Smooth muscle cell (in vitro differentiated cells): ENCODE data around the gene CCDC61. TPM values are rescaled to one million over a fixed set of nuclear protein-coding genes. Genes with fewer than 3 reads are reported as not detected.
A peak's percentile ranks its signal among the peaks of the same experiment; 100 is the strongest.

ENCODE experiments used
- DNase-seq: peaks from one replicate; lab custom pipeline; 2025; ENCODE audit not compliant: unreplicated experiment; lab: John Stamatoyannopoulos, UW
- H2AFZ ChIP-seq: fragments of 200-600 bp; sonication (generic); 2 replicates; pipeline ENCODE4 v1.6.0; 2016; ENCODE audit warnings: antibody characterized with exemption, low read depth, mild to moderate bottlenecking
- H3F3A ChIP-seq: fragments of 200-600 bp; sonication (generic); 2 replicates; pipeline ENCODE4 v1.6.0; 2017; ENCODE audit warnings: antibody characterized with exemption, low read depth
- H3K27ac ChIP-seq: fragments of 200-600 bp; sonication (generic); 2 replicates; pipeline ENCODE4 v1.5.1; 2016; ENCODE audit warnings: low read depth, mild to moderate bottlenecking
- H3K27me3 ChIP-seq: fragments of 200-600 bp; sonication (generic); 2 replicates; pipeline ENCODE4 v1.6.1; 2016; ENCODE audit warnings: low read depth, mild to moderate bottlenecking
- H3K36me3 ChIP-seq: fragments of 200-600 bp; sonication (generic); 2 replicates; pipeline ENCODE4 v1.5.1; 2016; ENCODE audit warnings: low read depth
- H3K4me1 ChIP-seq: fragments of 200-600 bp; sonication (generic); 2 replicates; pipeline ENCODE4 v1.5.1; 2016; ENCODE audit warnings: low read depth
- H3K4me2 ChIP-seq: fragments of 200-600 bp; sonication (generic); 2 replicates; pipeline ENCODE4 v1.6.0; 2016; ENCODE audit warnings: mild to moderate bottlenecking
- H3K4me3 ChIP-seq: fragments of 200-600 bp; sonication (generic); 2 replicates; pipeline ENCODE4 v1.5.1; 2016; ENCODE audit warnings: mild to moderate bottlenecking
- H3K79me2 ChIP-seq: fragments of 200-600 bp; sonication (generic); 2 replicates; pipeline ENCODE4 v1.6.0; 2016; ENCODE audit warnings: low read depth, mild to moderate bottlenecking
- H3K9ac ChIP-seq: fragments of 200-600 bp; sonication (generic); 2 replicates; pipeline ENCODE4 v1.6.0; 2016; ENCODE audit warnings: low read depth
- H3K9me3 ChIP-seq: fragments of 200-600 bp; sonication (generic); replicated peaks from 2 replicates; pipeline ENCODE4 v1.5.1; 2016; ENCODE audit warnings: low read depth
- H4K20me1 ChIP-seq: fragments of 200-600 bp; sonication (generic); 2 replicates; pipeline ENCODE4 v1.6.0; 2016; ENCODE audit warnings: low read depth
- CTCF ChIP-seq: fragments of 200-600 bp; sonication (generic); IDR thresholded peaks from 2 replicates; pipeline ENCODE4 v1.5.1; 2017; ENCODE audit warnings: borderline replicate concordance, mild to moderate bottlenecking, antibody characterized with exemption; ENCODE audit not compliant: insufficient read depth, poor library complexity, severe bottlenecking
- WGBS: methylation state at CpG from one replicate; pipeline ENCODE4 v1.1.7; 2016; ENCODE audit warnings: low lambda C conversion rate; 5-methylcytosine and 5-hydroxymethylcytosine counted together
- polyA plus RNA-seq: library from polyadenylated mRNA; unstranded; fragments of >200 nt; fragmentation: Nextera tagmentation; extraction: Ambion mirVana; gene quantifications from 2 replicates; pipeline ENCODE4 v1.2.1, GENCODE V29; 2016
- total RNA-seq: library from RNA; depleted of rRNA; stranded (reverse); fragments of >200 nt; gene quantifications from 2 replicates; pipeline ENCODE4 v1.2.3, GENCODE V29; 2014

The CCDC61 gene
- total and polyA plus RNA-seq, 2 experiments from 2014 or later, result 5.3 to 7.0 TPM

DNA sequence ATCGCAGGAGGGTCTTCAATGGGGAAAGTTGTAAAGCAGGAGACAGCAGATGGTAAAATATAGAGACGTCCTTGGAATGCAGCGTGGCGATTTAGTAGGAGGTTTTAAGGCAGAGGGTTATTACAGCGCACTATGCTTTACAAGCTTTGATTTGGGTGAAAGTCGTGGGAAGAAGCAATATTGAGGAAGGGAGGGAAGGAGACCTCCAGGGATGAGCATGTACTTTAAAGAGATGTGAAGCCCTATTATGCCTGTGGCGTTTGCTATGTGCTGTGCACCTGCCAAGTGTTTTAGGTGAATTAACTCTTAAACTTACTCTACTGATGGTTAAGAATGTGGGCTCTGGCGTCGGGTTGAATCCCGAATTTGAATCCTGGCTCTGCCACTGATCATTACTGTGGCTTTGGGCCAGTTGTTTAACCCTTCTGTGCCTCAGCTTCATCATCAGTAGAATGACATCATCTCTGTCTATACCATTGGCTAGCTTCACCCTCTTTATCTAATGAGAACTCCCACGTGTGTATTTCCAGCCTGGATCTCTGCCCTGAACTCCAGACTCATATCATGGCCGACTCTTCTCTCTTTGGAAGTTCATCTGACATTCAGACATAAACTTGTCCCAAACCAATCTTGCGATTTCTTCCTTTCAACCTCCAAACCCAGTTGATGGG is 583 bp downstream of the CCDC61 start:
- H3K4me1 ChIP-seq, result peaks cover 4% of the 10 kb centered on the region
- no peaks in the 10 kb centered on the region for H3K79me2 ChIP-seq
- H2AFZ ChIP-seq, result peak overlapping the region; percentile 86
- no peaks in the 10 kb centered on the region for H3F3A ChIP-seq
- peak overlapping the region; percentile 22 for H3K27ac ChIP-seq
- peak overlapping the region; percentile 74 for H3K4me3 ChIP-seq
- H3K9me3 ChIP-seq, result no peaks in the 10 kb centered on the region
- H4K20me1 ChIP-seq, result no peaks in the 10 kb centered on the region
- H3K9ac ChIP-seq, result peak overlapping the region; percentile 73
- peak overlapping the region; percentile 90 for H3K4me2 ChIP-seq
- no peak for DNase-seq
- H3K27me3 ChIP-seq, result peaks cover 10% of the 10 kb centered on the region
- 13% methylated on average over 13 of the region's 13 CpGs for WGBS
- no peak for TF ChIP-seq CTCF
- H3K36me3 ChIP-seq, result no peaks in the 10 kb centered on the region

DNA sequence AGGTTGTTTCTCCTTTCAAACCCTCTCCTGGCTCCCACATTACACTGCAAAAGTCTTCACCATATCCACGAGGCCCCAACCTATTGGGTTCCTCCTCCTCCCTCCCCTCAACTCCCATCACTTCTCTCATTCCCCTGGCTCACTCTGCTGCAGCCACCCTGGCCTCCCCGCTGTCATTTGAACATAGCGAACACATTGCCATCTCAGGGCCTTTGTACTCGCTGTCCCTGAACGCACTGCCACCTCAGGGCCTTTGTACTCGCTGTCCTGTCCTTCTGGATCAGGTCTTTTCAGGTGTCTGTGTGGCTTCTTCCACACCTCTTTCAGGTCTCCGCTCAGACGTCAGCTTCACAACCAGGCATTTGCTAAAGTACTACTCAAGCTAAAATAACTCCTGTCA is 1.7 kb downstream of the CCDC61 start:
- H4K20me1 ChIP-seq, result no peaks in the 10 kb centered on the region
- H3K9me3 ChIP-seq, result no peaks in the 10 kb centered on the region
- peaks cover 10% of the 10 kb centered on the region for H3K27me3 ChIP-seq
- WGBS, result 82% methylated on average over 8 of the region's 8 CpGs
- H3K36me3 ChIP-seq, result no peaks in the 10 kb centered on the region
- H3K27ac ChIP-seq, result no peak overlapping the region
- no peaks in the 10 kb centered on the region for H3F3A ChIP-seq
- no peak overlapping the region for H3K4me2 ChIP-seq
- H3K79me2 ChIP-seq, result no peaks in the 10 kb centered on the region
- no peak overlapping the region for H2AFZ ChIP-seq
- no peak for DNase-seq
- no peak overlapping the region for H3K9ac ChIP-seq
- no peak overlapping the region for H3K4me3 ChIP-seq
- no peak for TF ChIP-seq CTCF
- H3K4me1 ChIP-seq, result peaks cover 4% of the 10 kb centered on the region

- WGBS, result 100% methylated on average over 4 of the region's 4 CpGs
Observed at GRCh38 chr19:45998834-45999233, 3.6 kb downstream of the CCDC61 start.

More at GRCh38 chr19:45998834-45999233, 3.6 kb downstream of the CCDC61 start:
- Histone ChIP-seq H3F3A (no peaks in the 10 kb centered on the region), H4K20me1 (peaks cover 5% of the 10 kb centered on the region), H3K9ac (no peak overlapping the region), H3K79me2 (no peaks in the 10 kb centered on the region), H3K4me3 (no peak overlapping the region), H3K36me3 (no peaks in the 10 kb centered on the region), H2AFZ (no peak overlapping the region), H3K9me3 (no peaks in the 10 kb centered on the region), H3K27ac (no peak overlapping the region), H3K27me3 (peaks cover 10% of the 10 kb centered on the region), H3K4me2 (no peak overlapping the region), H3K4me1 (peaks cover 4% of the 10 kb centered on the region)
- DNase-seq, result no peak
- TF ChIP-seq CTCF, result no peak
